GM20000 (cell line): Measurements from ENCODE around the gene RYR1.
"Not testable (repeated sequence)": the region's sequence is repeated elsewhere in the genome, so short reads cannot be mapped to it uniquely, and the experiment has no call there.

Experiments used
- DNase-seq: peaks from one replicate; pipeline ENCODE4 v3.0.0; 2012; ENCODE audit warnings: low spot score
- CTCF ChIP-seq: IDR thresholded peaks from 2 replicates; pipeline ENCODE4 v1.5.1; 2012; ENCODE audit warnings: mild to moderate bottlenecking, control low read depth; ENCODE audit errors: extremely low read depth, missing control alignments

RYR1 gene

GRCh38 chr19:38597075-38597474, 163.6 kb downstream of the RYR1 start:
- TF ChIP-seq CTCF = no peak
- DNase-seq = no peak

- DNase-seq = no peak
- TF ChIP-seq CTCF = no peak
Measured at GRCh38 chr19:38599722-38600121, 166.2 kb downstream of the RYR1 start.

- not testable (repeated sequence) for DNase-seq
Measured at GRCh38 chr19:38602856-38603255, 169.4 kb downstream of the RYR1 start.

GRCh38 chr19:38606131-38606530, 172.6 kb downstream of the RYR1 start:
- no peak for TF ChIP-seq CTCF
- DNase-seq = no peak

GRCh38 chr19:38614289-38614688, 180.8 kb downstream of the RYR1 start:
- DNase-seq = no peak
- no peak for TF ChIP-seq CTCF

- TF ChIP-seq CTCF = no peak
- no peak for DNase-seq
Measured at GRCh38 chr19:38615007-38615581, 181.6 kb downstream of the RYR1 start.

GRCh38 chr19:38616265-38616664, 182.8 kb downstream of the RYR1 start:
- no peak for DNase-seq
- no peak for TF ChIP-seq CTCF

GRCh38 chr19:38617283-38617763, 183.8 kb downstream of the RYR1 start:
- DNase-seq = no peak
- no peak for TF ChIP-seq CTCF
